Measurements from ENCODE around the gene UBE2D4.
"Not testable (repeated sequence)": the region's sequence is repeated elsewhere in the genome, so short reads cannot be mapped to it uniquely, and the experiment has no call there.

UBE2D4 gene

GRCh38 chr7:43974725-43975482, 48.7 kb downstream of the UBE2D4 start:
- not testable (repeated sequence) for FAIRE-seq

DNA sequence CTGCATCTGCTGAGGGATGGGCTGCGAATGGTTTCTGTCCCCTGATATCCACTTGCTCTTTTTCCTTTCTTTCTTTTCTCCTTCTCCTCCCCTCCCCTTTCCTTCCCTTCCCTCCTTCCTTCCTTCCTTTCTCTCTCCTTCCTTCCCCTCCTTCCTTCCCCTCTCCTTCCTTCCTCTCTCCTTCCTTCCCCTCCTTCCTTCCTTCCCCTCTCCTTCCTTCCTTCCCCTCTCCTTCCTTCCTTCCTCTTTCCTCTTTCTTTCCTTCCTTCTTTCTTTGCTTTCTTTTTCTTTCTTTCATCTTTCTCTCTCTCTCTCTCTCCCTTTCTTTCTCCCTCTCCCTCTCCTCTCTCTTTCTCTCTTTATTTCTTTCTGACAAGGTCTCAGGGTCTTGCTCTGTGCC, 51.3 kb downstream of the UBE2D4 start:
- no peak for DNase-seq (ENCODE audit: insufficient read length, low spot score)
- TF ChIP-seq CTCF (IDR thresholded peaks at IDR 0.05; ENCODE audit: insufficient read depth, missing control alignments) = no peak
- FAIRE-seq = no peak

More at GRCh38 chr7:43974725-43975482, 48.7 kb downstream of the UBE2D4 start:
- DNase-seq (ENCODE audit: insufficient read length, low spot score) = not testable (repeated sequence)

- not testable (repeated sequence) for DNase-seq (ENCODE audit: insufficient read length, low spot score); FAIRE-seq
These were observed 51.9 kb downstream of the UBE2D4 start for GRCh38 chr7:43978102-43978501.

DNA sequence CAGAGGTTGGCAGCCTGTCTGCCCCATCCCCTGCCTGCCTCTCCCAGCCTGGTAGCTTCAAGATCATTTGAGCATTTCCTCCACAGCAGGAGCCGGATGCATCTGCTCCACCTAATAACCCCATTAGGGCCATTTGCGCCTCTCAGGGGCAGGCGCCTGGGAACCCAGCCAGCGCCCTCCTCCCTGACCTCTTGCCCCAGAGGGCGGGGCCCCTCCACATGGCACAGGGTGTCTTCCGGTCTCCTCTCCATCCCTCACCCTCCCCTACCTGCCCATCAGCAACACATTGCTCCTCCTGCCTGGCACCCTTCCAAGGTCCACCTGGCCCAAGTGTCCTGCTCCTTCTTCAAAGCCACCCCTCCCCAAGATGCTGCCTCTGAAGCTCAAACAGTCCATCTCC, 56.6 kb downstream of the UBE2D4 start:
- not testable (repeated sequence) for FAIRE-seq; DNase-seq (ENCODE audit: insufficient read length, low spot score)

DNA sequence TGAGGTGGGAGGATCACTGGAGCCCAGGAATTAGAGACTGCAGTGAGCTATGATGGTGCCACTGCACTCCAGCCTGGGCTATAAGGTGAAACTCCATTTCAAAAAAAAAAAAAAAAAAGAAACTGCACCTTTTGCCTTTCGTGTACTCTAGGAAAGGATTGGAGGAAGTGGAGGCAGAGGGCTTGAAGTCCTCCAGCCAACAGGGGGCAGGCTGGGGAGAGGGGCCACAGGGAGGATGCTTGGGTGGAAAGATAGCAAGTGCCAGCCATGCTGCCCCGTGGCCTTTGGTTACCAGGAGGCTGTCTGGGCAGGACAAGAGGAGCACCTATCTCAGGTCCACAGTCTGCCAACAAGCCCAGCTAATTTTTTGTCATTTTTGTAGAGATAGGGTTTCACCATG, 57.5 kb downstream of the UBE2D4 start:
- not testable (repeated sequence) for FAIRE-seq; DNase-seq (ENCODE audit: insufficient read length, low spot score)

DNA sequence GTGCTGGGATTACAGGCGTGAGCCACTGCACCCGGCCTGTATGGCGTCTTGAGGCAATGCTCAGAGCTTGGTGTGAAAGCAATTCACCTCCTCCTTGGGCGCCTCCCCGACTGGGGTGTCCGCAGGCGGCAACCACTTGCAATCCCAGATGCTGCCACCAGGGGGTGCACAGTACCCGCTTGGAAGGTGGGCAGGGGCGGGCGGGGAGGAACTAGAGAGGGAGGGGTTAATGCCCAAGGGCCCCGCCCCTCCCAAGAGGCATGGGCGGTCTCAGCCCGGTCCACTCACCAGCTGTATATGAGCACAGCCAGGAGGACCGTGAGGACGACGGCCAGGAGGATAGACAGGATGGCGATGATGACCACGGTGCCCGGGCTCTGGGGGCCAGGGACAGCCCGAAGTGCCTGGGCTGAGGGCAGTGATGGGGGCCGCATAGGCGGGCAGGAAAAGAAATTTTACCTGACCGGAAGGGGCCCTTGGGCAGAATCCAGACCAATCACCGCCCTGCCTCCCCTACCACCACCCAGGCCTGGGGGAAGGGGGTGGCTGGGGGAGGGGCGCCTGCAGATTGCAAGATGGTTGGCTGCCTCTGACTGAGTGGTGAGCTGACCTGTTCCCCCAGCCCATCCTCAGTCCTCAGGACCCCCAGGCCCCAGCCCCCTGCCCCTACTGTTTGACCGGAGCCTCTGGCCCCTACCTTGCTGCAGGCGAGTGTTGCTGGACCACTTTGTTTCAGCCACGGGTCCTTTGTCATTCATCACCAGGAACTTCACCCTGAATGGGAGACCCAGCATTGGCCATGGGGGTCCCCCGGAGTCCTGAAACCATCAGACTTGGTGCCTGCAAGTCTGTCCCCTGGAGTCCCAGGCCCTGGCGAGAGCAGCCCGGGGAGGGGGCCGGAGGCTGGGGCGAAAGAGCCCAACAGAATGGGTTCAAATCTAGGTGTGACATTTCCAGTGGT, 59.9 kb downstream of the UBE2D4 start:
- TF ChIP-seq CTCF (IDR thresholded peaks at IDR 0.05; ENCODE audit: insufficient read depth, missing control alignments) = peak; percentile 43
- FAIRE-seq; DNase-seq (ENCODE audit: insufficient read length, low spot score): not testable (repeated sequence)

DNA sequence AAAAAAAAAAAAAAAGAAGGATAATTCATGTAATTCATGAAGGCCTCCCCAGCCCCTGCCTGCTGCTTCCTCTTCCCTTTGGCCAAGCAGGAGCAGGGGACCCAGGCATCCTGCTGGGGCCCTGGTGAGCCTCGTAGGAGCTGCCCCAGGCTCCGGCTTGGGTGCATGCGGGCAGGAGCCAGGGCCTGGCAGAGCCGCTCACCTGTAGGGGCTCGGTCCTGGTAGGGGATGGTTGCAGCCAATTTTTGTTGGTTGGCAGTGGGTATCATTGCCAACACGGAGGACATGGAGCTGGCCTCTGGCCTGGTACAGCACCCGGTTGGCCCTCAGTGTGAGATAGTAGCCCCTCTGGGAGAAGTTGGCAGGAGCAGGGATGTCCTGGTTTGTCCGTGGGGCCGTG, 61.2 kb downstream of the UBE2D4 start:
- FAIRE-seq = not testable (repeated sequence)

DNA sequence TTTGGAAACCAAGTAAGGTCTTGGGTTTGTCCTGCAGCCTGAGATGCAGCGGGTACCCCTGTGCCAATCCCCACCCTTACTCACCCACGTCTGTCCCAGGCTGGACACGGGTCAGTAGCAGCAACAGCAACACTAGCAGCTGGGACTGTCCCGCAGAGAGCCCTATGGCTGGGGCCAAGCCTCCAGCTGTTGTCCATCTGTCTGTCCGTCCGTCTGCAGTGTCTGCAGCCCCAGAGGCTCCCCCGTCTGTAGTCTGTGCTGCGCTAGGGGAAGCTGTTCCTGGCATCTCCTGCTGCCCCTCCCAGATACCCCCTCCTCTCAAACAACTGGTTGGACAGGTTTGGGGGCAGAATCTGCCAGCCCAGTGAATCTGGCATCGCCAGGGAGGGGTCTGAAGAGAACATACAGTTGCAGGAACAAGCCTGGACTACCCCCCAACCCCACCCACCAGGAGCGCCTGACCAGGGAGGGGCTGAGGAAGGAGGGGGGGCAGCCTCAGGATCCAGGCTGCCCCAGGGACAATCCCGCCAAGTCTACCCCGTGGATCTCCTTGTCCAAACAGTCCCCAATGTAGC, 63.9 kb downstream of the UBE2D4 start:
- not testable (repeated sequence) for DNase-seq (ENCODE audit: insufficient read length, low spot score)

More for the DNA sequence above, 61.2 kb downstream of the UBE2D4 start:
- not testable (repeated sequence) for DNase-seq (ENCODE audit: insufficient read length, low spot score)

GRCh38 chr7:43990829-43991228, 64.6 kb downstream of the UBE2D4 start:
- FAIRE-seq; DNase-seq (ENCODE audit: insufficient read length, low spot score): not testable (repeated sequence)

More for the DNA sequence above, 63.9 kb downstream of the UBE2D4 start:
- not testable (repeated sequence) for FAIRE-seq

GRCh38 chr7:43992896-43993295, 66.7 kb downstream of the UBE2D4 start:
- not testable (repeated sequence) for FAIRE-seq; DNase-seq (ENCODE audit: insufficient read length, low spot score)

GRCh38 chr7:43994681-43995080, 68.4 kb downstream of the UBE2D4 start:
- not testable (repeated sequence) for FAIRE-seq; DNase-seq (ENCODE audit: insufficient read length, low spot score)

DNA sequence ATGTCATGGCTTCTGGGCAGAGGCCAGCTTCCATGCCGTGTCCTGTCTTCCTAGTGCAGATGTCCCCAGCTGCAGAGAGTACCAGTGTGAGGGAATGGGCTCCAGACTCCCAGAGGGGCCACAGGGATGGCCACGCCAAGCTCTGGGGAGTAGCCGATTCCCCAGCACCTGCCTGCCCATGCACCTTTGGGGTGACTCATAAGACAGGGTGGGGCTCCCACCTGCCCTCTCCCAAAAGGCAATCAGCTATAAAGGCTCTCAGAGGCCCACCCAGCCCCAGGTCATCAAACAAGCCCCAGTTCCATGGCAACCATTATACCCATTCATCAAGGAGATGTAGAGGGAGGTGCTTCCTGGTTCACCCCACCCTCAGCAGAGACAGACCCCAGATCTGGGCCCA, 71.3 kb downstream of the UBE2D4 start, which contains the start of gene SPDYE1:
Gene SPDYE1 (plus strand): TSS at position 366 of the 400 bp plus-strand sequence. CDS start 2,053 bp downstream, outside the sequence.
- DNase-seq (ENCODE audit: insufficient read length, low spot score); FAIRE-seq: not testable (repeated sequence)

Data from D721Med (cell line).